NCI-H748 (cell line): Measurements from ENCODE around the gene IRF8.
"Not testable (repeated sequence)": the region's sequence is repeated elsewhere in the genome, so short reads cannot be mapped to it uniquely, and the experiment has no call there.

Experiments used
- DNase-seq: peaks from one replicate; lab custom pipeline; 2025; ENCODE audit not compliant: unreplicated experiment; lab: John Stamatoyannopoulos, UW

The IRF8 gene, protein sequence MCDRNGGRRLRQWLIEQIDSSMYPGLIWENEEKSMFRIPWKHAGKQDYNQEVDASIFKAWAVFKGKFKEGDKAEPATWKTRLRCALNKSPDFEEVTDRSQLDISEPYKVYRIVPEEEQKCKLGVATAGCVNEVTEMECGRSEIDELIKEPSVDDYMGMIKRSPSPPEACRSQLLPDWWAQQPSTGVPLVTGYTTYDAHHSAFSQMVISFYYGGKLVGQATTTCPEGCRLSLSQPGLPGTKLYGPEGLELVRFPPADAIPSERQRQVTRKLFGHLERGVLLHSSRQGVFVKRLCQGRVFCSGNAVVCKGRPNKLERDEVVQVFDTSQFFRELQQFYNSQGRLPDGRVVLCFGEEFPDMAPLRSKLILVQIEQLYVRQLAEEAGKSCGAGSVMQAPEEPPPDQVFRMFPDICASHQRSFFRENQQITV

GRCh38 chr16:85898521-85899442, at the start of gene IRF8:
Gene IRF8 (plus strand): TSS chr16:85899162. CDS start chr16:85903016, 3,854 bp downstream.
- peak; percentile 57 for DNase-seq

DNA sequence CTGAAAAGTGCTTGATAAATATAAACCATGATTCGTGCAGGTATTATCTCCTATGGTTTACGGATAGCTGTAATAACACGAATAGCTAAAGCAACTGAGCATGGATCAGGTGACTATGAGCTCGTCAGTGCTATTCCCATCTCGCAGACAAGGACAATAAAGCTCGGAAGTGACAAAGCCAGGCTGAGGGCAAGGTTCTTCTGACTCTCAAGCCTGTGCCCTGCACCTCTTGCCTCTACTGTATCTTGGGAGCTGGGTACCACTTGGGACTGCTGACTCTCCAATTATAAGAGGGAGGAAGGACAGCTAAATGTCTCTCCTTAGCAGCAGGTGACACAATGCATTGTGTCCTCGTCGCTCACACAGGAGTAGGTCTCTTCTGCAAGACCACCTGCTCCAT, 49.6 kb upstream of the IRF8 start:
- DNase-seq: no peak

GRCh38 chr16:85850344-85850880, 48.5 kb upstream of the IRF8 start:
- DNase-seq: no peak

- no peak for DNase-seq
Measured at GRCh38 chr16:85851034-85851785, 47.8 kb upstream of the IRF8 start.

DNA sequence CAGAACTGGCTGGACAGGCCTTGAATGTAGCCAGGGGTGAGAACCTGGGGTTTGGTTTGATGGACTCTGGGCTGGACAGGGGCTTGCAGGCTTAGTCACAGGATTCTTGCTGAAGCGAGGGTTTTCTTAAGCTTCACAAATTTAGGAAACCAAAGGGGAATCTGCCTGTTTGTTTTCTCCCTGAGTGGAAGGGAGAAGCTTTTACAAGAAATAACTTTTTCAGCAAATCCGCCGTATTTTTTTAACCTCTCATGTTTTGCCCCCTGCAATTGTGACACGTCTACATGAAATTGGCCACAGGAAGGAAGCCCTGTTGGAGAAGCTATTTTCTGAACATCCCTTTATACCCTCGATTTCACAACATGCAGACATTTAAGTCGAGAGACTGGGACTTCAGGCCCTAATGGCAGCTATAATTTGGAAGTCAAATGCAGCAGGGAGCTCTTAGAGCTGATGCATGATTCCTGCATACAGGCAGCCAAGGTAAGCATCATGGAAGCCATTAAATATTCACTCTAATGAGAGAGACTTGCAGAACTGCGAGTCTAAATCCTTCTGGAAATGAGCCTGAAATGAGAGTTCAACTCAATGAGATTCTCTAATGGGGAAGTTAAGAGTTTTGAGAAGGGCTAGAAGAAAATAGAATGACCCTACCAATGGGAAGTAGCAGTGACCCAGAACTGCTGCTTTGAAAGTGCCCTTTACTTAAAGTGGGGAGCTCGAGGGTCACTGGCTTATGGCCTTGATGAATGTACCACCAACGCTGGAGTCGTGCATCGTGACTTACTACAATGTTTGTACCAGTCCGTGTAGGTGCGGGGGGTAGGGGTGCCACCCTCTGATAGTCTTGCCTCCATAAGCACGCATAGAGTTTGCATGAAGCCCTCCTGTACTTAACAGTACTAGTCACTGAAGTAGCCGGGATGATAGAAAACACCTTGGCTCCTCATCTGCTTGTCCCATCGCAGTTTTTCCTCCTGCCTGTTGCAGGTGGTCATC, 45.1 kb upstream of the IRF8 start:
- no peak for DNase-seq

- no peak for DNase-seq
Measured at GRCh38 chr16:85854935-85855334, 44.0 kb upstream of the IRF8 start.

DNA sequence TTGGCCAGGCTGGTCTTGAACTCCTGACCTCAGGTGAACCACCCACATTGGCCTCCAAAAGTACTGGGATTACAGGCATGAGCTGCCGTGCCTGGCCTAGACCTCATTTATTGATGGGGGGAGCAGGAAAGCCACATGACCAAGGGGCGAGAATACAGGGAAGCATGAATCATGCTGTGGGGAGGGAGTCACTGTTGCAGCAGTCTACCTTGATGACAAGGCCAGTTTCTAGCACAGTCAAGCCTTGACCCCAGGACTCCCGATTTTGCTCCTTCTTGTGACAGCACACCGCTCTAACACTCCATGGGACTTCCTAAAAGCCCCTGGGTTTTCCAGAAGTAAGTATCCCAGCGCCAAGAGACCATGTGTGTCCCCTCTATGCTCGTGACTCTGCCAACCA, 42.9 kb upstream of the IRF8 start:
- DNase-seq: no peak

GRCh38 chr16:85856585-85856984, 42.4 kb upstream of the IRF8 start:
- no peak for DNase-seq

DNA sequence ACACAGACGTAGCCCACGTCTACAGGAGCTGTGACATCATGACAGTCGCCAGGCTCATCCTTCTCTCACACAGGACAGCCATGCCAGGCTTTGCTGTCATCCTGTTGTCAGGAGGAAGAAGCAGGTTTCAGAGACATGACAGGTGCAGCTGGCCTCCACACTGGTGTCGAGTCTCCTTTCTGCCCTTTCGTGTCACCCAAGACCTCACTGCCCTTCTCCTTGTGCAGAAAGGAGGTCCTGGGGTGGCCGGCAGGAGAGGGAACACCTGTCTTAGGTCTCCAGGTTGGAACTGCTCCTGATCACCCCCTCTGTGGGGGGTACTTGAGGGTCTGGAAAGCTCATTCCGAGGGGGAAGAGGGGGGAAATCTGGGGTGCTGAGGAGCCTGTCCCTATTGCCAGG, 41.6 kb upstream of the IRF8 start:
- no peak for DNase-seq

DNA sequence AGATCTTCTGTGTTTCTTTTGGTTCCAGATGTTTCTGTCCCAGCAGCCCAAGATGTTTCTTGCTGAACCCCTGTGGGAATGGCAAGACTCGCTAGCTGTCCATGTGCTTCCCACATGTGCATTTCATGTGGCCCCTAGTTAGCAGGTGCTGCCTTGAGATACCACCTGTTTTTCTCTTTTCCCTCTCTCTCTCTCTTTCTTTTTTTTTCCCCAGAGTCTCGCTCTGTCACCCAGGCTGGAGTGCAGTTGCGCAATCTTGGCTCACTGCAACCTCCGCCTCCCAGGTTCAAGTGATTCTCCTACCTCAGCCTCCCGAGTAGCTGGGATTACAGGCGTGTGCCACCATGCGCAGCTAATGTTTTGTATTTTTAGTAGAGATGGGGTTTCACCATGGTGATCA, 40.4 kb upstream of the IRF8 start:
- not testable (repeated sequence) for DNase-seq

DNA sequence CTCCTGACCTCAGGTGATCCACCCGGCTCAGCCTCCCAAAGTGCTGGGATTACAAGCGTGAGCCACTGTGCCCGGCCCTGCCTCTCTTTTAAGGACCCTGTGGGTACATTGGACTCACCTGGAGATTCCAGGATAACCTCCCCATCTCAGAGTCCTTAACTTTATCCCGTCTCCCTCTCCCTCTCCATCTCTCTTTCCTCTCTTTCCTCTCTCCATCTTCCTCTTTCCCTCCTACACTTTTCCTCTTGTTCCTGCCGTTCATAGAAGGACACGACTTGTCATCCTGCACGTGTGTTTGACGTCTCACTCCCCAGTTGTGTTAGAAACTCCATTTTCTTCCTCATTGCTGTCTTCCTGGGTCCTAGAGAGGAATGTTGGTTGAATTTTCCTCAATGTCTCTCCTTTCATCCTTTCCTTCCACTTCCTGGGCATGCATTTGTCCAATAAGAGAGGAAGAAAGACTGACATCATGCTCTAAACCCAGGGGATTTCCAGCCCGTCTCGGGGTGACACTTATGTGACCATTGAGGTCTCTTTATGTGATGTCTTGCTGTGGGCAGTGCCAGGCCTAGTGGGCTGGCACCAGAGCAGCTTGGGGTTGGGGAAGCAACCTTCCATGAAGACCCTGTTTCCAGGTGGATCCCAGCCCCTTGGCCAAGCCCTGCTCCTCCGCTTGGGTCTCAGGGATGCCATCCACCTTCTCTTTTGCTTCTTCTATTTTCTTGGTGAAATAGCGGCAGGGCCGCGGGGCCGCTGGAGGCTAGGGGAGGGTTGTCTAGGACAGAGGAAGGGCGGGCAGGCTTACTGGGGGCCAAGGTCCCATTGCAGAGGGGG, 39.8 kb upstream of the IRF8 start:
- no peak for DNase-seq

GRCh38 chr16:85859818-85860125, 39.2 kb upstream of the IRF8 start:
- DNase-seq: no peak

GRCh38 chr16:85860413-85861094, 38.4 kb upstream of the IRF8 start:
- no peak for DNase-seq

GRCh38 chr16:85861095-85861825, 37.7 kb upstream of the IRF8 start:
- DNase-seq: no peak

DNA sequence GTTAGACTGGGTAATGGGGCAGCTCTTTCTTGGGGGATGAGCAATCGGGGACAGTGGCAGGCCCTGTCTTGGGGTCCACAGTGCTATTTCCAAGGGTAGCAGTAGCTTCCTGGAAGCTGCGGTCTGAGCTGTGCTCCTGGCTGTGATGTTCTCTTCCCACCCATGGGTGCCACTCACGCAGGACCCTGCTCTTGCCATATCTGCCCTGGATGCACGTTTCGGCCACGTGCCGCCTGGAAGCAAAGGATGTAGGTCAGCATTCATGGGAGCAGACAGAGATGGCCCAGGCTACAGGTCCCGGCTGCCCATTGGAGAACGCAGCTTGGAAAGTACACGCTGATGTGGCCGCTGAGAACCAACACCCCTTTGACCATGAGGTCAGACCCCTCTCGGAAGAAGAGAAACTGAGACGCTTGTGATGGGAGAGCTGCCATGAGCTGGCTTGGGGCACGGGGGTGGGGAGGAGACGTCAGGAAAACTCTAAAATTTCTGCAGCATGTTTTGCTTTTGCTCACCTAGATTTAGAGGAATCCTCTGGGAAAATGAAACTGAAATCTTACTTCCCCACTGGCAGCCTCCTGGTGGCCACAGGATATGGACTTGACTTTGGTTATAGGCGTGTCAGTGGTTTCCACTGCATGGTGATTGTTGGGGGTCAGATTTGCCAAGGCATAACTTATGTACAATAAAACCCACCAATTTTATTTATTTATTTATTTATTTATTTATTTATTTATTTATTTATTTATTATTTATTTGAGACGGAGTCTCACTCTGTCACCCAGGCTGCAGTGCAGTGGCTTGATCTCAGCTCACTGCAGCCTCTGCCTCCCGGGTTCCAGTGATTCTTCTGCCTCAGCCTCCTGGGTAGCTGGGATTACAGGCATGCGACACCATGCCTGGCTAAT, 36.2 kb upstream of the IRF8 start:
- no peak for DNase-seq

GRCh38 chr16:85863384-85863774, 35.6 kb upstream of the IRF8 start:
- no peak for DNase-seq

GRCh38 chr16:85864965-85865364, 34.0 kb upstream of the IRF8 start:
- DNase-seq: no peak
